Right cardiac atrium (tissue), 5 donors: ENCODE results near the gene RGS14. TPM values are rescaled to one million over a fixed set of nuclear protein-coding genes. Genes with fewer than 3 reads are reported as not detected.
"Not testable (repeated sequence)": the region's sequence is repeated elsewhere in the genome, so short reads cannot be mapped to it uniquely, and the experiment has no call there.

Experiments
- ATAC-seq, 2 donors: fragments of 200-7000 bp; cut with Tn5 transposase; one replicate each; pipeline versions ENCODE4 v1.8.0 to v1.9.1; 2020; ENCODE audit warnings: moderate library complexity in 2 of 2, mild to moderate bottlenecking in 1 of 2
- DNase-seq, 3 donors: peaks; one replicate each; pipeline ENCODE4 v3.0.0-alpha.2; 2020
- H3K27ac ChIP-seq: one replicate; pipeline ENCODE4 v1.5.1; 2013; ENCODE audit warnings: mild to moderate bottlenecking, low read length, control low read depth, moderate library complexity
- H3K27me3 ChIP-seq: one replicate; pipeline ENCODE4 v1.6.1; 2013; ENCODE audit not compliant: control insufficient read depth, insufficient read depth
- H3K4me1 ChIP-seq: one replicate; pipeline ENCODE4 v1.6.1; 2013; ENCODE audit warnings: low read length; ENCODE audit not compliant: control insufficient read depth, insufficient read depth
- H3K4me3 ChIP-seq: one replicate; pipeline ENCODE4 v1.5.1; 2013; ENCODE audit warnings: low read length, control low read depth
- H3K9me3 ChIP-seq: one replicate; pipeline ENCODE4 v1.6.1; 2013; ENCODE audit warnings: low read length; ENCODE audit not compliant: control insufficient read depth
- WGBS: extraction: QIAGEN DNeasy Blood & Tissue Kit; methylation state at CpG from one replicate; pipeline ENCODE4 v1.1.7; 2013; 5-methylcytosine and 5-hydroxymethylcytosine counted together
- intact Hi-C, 4 donors: fragments of 100-400 bp; cut with DNase I; formaldehyde crosslinking; loops; one replicate each; pipeline versions ENCODE4 v1.11.0 to v1.14.0; 2022 to 2023
- polyA plus RNA-seq: library from polyadenylated mRNA; stranded (reverse); fragments of 200-250 nt; gene quantifications from one replicate; pipeline ENCODE4 v1.2.3, GENCODE V29; 2013
- total RNA-seq, 4 donors: library from RNA; stranded (reverse); fragmentation: NEBNext Ultra II Directional; extraction: Animal tissue kit (Norgen Biotek cat#: 25700); gene quantifications; one replicate each; pipeline ENCODE4 v1.2.1, GENCODE V29; 2021
- donor health status: healthy with polysubstance abuse.
- donor health status: DM: no; HTN: yes; CAD: no.
- donor health status: DM: no; HTN: no; CAD: no.
- donor health status: DM: no; HTN: yes; CAD: no; lungs with severe emphysema.
- donor health status: DM: yes; HTN: yes; CAD: no.

The RGS14 gene
- total and polyA plus RNA-seq, 5 donors = 3.8 to 5.1 (median 4.2) TPM

DNA sequence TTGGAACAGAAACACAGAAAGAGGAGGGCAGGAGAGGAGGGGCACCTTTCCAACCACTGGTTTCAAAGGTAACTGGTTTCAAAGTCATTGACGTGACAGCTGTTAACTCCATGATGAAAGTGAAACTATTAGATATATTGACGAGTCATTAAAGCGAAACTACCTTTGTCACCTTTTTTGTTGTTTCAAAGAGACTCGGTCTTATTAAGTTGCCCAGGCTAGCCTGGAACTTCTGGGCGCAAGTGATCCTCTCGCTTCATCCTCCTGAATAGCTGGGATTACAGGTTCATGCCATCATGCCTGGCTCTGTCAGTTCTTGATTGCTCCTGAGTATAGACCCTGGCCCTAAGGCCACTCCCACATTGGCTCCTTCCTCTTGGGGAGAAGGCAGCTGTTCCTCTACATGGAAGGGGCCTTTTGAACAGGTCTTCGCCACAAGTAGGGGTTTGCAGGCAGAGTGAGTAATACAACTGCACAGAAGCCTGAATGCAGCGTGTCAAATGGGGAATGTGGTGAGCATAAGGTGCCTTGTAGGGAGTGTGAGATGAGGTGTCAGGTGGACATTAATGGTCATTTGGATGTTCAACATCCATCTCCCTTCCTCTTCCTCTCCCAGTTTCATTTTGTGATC is 55.0 kb downstream of the RGS14 start:
- no peak for ATAC-seq
- 86% methylated on average over 8 of the region's 8 CpGs for WGBS
- H3K4me1 ChIP-seq = no peaks in the 10 kb centered on the region

DNA sequence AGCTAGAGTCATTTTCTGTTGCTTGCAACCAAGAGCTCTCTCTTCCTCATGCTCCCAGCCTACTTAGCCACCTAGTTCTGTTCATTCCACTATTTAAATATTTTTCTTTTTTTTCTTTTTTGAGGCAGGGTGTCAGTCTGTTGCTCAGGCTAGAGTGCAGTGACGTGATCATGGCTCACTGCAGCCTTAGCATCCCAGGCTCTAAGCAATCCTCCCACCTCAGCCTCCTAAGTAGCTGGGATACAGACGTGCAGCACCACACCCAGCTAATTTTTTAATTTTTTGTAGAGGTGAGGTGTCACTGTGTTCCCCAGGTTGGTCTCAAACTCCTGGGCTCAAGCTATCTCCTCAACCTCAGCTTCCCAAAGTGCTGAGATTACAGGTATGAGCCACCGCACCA is 56.8 kb downstream of the RGS14 start:
- no peaks in the 10 kb centered on the region for H3K27me3 ChIP-seq
- no peak for ATAC-seq
- H3K4me1 ChIP-seq = no peaks in the 10 kb centered on the region
- H3K27ac ChIP-seq = no peak overlapping the region
- intact Hi-C loops = no loop called here
- no peaks in the 10 kb centered on the region for H3K9me3 ChIP-seq
- H3K4me3 ChIP-seq = no peak overlapping the region
- no peak for DNase-seq
- WGBS = 89% methylated on average over 3 of the region's 3 CpGs

More for the DNA sequence above, 55.0 kb downstream of the RGS14 start:
- intact Hi-C loops = no loop called here
- Histone ChIP-seq H3K27me3 (no peaks in the 10 kb centered on the region), H3K4me3 (no peak overlapping the region), H3K9me3 (no peaks in the 10 kb centered on the region), H3K27ac (no peak overlapping the region)
- no peak for DNase-seq

DNA sequence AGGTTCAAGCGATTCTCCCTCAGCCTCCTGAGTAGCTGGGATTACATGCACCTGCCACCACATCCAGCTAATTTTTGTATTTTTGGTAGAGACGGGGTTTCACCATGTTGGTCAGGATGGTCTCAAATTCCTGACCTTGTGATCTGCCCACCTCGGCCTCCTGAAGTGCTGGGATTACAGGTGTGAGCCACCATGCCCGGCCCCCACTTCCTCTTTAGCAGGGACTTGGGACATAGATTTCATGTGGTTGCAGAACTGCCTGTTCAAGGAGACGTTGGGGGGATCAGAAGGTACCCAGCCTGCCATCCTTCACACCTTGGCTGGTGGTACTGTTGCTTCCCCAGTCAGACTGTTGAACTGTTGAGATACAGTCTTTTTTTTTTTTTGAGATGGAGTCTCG is 59.4 kb downstream of the RGS14 start:
- H3K4me1 ChIP-seq, H3K4me3 ChIP-seq, H3K27me3 ChIP-seq, ATAC-seq, H3K9me3 ChIP-seq, DNase-seq, intact Hi-C loops, H3K27ac ChIP-seq: not testable (repeated sequence)
- WGBS = 86% methylated on average over 6 of the region's 6 CpGs

DNA sequence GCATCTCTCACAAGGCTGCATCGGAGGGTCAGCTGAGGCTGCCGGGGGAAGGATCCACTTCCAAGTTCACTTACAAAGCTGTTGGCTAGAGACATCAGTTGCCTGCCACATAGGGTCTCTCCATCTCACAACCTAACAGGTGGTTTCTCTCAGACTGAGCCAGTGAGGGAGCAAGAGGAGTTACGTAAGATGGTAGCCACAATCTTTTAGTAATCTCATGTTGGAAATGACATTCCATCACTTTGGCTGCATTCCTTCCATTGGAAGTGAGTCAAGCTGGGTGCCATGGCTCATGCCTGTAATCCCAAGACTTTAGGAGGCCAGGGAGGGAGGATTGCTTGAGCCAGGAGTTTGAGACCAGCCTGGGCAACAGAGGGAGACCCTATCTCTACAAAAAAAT is 61.3 kb downstream of the RGS14 start:
- no peaks in the 10 kb centered on the region for H3K9me3 ChIP-seq
- intact Hi-C loops = no loop called here
- no peak overlapping the region for H3K27ac ChIP-seq
- no peaks in the 10 kb centered on the region for H3K27me3 ChIP-seq
- no peaks in the 10 kb centered on the region for H3K4me1 ChIP-seq
- DNase-seq = no peak
- 66% methylated on average over 3 of the region's 3 CpGs for WGBS
- ATAC-seq = no peak
- H3K4me3 ChIP-seq = no peak overlapping the region

DNA sequence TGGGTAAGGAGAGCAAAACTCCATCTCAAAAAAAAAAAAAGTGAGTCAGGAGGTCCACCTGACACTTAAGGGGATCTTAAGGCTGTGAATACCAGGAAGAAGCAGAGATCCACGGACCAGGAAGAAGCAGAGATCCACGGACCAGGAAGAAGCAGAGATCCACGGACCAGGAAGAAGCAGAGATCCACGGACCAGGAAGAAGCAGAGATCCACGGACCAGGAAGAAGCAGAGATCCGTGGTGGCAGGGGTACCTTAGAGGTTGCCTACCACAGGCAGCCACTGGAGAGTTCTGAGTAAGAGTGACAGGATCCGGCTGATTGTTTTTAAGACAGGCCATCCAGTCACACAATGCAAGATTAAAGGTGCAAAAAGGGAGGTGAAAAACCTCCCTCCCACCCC is 62.7 kb downstream of the RGS14 start:
- DNase-seq, H3K27me3 ChIP-seq, H3K9me3 ChIP-seq, intact Hi-C loops, H3K4me1 ChIP-seq, H3K27ac ChIP-seq, ATAC-seq, H3K4me3 ChIP-seq: not testable (repeated sequence)
- 71% methylated on average over 7 of the region's 7 CpGs for WGBS

DNA sequence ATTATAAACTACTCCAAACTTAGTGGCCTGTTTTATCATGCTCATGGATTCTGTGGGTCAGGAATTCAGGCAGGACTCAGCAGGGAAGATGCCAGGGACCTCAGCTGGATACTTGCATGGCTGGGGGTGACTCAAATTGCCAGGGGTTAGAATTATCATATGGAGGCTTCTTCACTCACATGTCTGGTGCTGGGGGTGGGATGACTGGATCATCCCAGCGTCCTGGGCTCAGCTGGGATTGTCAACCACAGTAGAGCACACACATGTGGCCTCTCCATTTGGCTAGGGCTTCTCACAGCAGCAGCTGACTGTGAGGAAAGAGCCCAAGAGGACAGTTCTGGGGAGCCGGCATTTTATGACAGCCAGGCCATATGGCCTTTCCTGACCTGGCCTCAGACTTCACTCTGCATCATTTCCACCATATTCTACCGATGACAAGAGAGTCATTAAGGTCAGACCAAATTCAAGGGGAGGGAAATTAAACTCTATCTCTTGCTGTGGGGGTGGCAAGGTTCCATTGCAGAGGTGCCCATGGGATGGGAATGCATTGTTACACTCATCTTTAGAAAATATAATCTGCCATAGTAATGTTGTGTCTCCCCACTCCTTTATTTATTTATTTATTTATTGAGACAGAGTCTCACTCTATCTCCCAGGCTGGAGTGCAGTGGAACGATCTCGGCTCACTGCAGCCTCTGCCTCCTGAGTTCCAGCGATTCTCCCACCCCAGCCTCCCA is 63.5 kb downstream of the RGS14 start:
- Histone ChIP-seq H3K4me3 (no peak overlapping the region), H3K27me3 (no peaks in the 10 kb centered on the region), H3K27ac (no peak overlapping the region), H3K4me1 (peaks cover 4% of the 10 kb centered on the region), H3K9me3 (no peaks in the 10 kb centered on the region)
- 76% methylated on average over 6 of the region's 6 CpGs for WGBS
- DNase-seq (peak in 1 of 3 donors; percentile 13), ATAC-seq (no peak)
- intact Hi-C loops = no loop called here

Other genes with a start within 250 kb of the RGS14 start
- gene NSD1, start 224.2 kb upstream of the RGS14 start, total RNA-seq = 10 to 100 TPM; 44.1 to 55.5 (median 50.6) TPM
- gene NSD1, start 224.2 kb upstream of the RGS14 start, polyA plus RNA-seq = 10.0 TPM
- gene RAB24, start 54.2 kb upstream of the RGS14 start, total RNA-seq = 10 to 100 TPM; 15.0 to 23.8 (median 20.6) TPM
- 28.6 TPM for gene RAB24, start 54.2 kb upstream of the RGS14 start, polyA plus RNA-seq
- 10 to 100 TPM; 40.4 to 55.7 (median 46.0) TPM for gene PRELID1, start 54.1 kb upstream of the RGS14 start, total RNA-seq
- 43.3 TPM for gene PRELID1, start 54.1 kb upstream of the RGS14 start, polyA plus RNA-seq
- gene MXD3, start 46.0 kb upstream of the RGS14 start, total RNA-seq = 1 to 10 TPM; 2.4 to 3.6 (median 2.6) TPM
- gene MXD3, start 46.0 kb upstream of the RGS14 start, polyA plus RNA-seq = 1.7 TPM
- 10 to 100 TPM; 59.0 to 74.3 (median 68.8) TPM for gene LMAN2, start 6.3 kb upstream of the RGS14 start, total RNA-seq
- 109 TPM for gene LMAN2, start 6.3 kb upstream of the RGS14 start, polyA plus RNA-seq
- not detected for gene SLC34A1, start 26.5 kb downstream of the RGS14 start, total RNA-seq
- gene SLC34A1, start 26.5 kb downstream of the RGS14 start, polyA plus RNA-seq = not detected
- not detected for gene PFN3, start 42.7 kb downstream of the RGS14 start, total RNA-seq
- not detected for gene PFN3, start 42.7 kb downstream of the RGS14 start, polyA plus RNA-seq
- under 1 TPM; 0.17 to 0.34 (median 0.26) TPM for gene F12, start 51.6 kb downstream of the RGS14 start, total RNA-seq
- gene F12, start 51.6 kb downstream of the RGS14 start, polyA plus RNA-seq = 0.27 TPM
- gene GRK6, start 68.8 kb downstream of the RGS14 start, total RNA-seq = 10 to 100 TPM; 13.2 to 16.9 (median 15.5) TPM
- gene GRK6, start 68.8 kb downstream of the RGS14 start, polyA plus RNA-seq = 7.4 TPM
- gene PRR7, start 88.9 kb downstream of the RGS14 start, total RNA-seq = under 1 TPM in 3 of 4 donors, not detected in 1; 0.33 to 0.45 (median 0.35) TPM
- 0.27 TPM for gene PRR7, start 88.9 kb downstream of the RGS14 start, polyA plus RNA-seq
- gene DBN1, start 115.7 kb downstream of the RGS14 start, total RNA-seq = 10 to 100 TPM; 15.3 to 44.8 (median 25.3) TPM
- 17.7 TPM for gene DBN1, start 115.7 kb downstream of the RGS14 start, polyA plus RNA-seq
- 10 to 100 TPM; 35.0 to 71.5 (median 47.0) TPM for gene PDLIM7, start 139.7 kb downstream of the RGS14 start, total RNA-seq
- gene PDLIM7, start 139.7 kb downstream of the RGS14 start, polyA plus RNA-seq = 61.9 TPM
- gene DOK3, start 151.9 kb downstream of the RGS14 start, total RNA-seq = 1 to 10 TPM; 3.1 to 4.5 (median 3.9) TPM
- gene DOK3, start 151.9 kb downstream of the RGS14 start, polyA plus RNA-seq = 1.4 TPM
- gene DDX41, start 159.0 kb downstream of the RGS14 start, total RNA-seq = 10 to 100 TPM; 36.0 to 43.5 (median 40.3) TPM
- 30.5 TPM for gene DDX41, start 159.0 kb downstream of the RGS14 start, polyA plus RNA-seq
- 10 to 100 TPM; 24.9 to 34.2 (median 27.7) TPM for gene FAM193B, start 196.6 kb downstream of the RGS14 start, total RNA-seq
- 41.8 TPM for gene FAM193B, start 196.6 kb downstream of the RGS14 start, polyA plus RNA-seq
- gene TMED9, start 234.3 kb downstream of the RGS14 start, total RNA-seq = 100 to 1,000 TPM in 1 of 4 donors, 10 to 100 TPM in 3; 64.4 to 102 (median 74.0) TPM
- gene TMED9, start 234.3 kb downstream of the RGS14 start, polyA plus RNA-seq = 84.6 TPM
- 10 to 100 TPM; 15.8 to 24.1 (median 20.7) TPM for gene B4GALT7, start 242.2 kb downstream of the RGS14 start, total RNA-seq
- 24.1 TPM for gene B4GALT7, start 242.2 kb downstream of the RGS14 start, polyA plus RNA-seq